ENCODE results near the gene C1R.

C1R gene

DNA sequence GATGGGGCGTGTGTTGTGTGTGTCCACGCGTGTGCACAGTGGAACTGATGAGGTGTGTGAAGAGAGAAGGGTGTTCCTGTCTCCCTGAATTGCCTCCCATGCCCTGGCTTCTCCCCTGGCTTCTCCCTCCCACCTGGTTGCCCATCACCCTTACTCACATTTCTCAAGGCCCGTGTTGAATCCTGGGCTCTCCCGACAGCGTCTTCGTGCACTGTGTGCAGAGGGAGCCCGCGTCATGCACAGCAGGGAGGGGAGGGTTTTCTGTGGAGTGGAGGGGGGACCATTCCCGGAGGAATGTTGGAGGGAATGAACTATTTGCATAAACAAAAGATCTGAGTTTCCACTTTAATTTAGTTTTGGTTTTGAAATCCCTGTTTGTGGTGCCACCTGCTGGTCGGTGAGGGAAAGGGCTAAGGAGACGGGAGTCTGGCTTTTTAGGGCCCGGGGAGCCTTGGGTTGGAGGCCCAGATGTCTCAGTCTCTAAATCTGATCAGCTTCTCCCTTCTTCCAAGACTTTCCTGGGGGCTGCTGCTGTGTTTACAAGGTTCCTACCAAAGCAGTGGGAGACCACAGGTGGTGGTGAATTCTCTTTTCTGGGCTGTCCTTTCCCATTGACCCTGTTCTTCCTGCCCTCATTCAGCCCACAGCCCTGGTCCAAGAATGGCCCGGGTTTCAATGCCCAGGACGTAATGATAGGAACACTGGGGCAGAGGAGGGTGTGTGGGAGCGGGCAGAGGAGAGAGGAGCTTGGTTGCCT is at the start of gene C1R:
C1R (minus strand) TSS at position 217 of the 757 bp plus-strand sequence; CDS start at position 160, 57 bp downstream.
- Mint-ChIP-seq H3K27ac (no peak within 1 kb of the TSS), H3K36me3 (no peaks in the 10 kb centered on the region), H3K9me3 (no peaks in the 10 kb centered on the region), H3K4me3 (peak within 1 kb of the TSS; percentile 88), H3K4me1 (peaks cover 5% of the 10 kb centered on the region), H3K27me3 (peaks cover 5% of the 10 kb centered on the region)
- peak; percentile 50 to 58 for DNase-seq (ENCODE audit: low spot score in 2 of 2)
- peak; percentile 58 for ATAC-seq (ENCODE audit: low read depth)

GRCh38 chr12:7141351-7142005 is 49.2 kb upstream of the C1R start:
- peaks cover 3% of the 10 kb centered on the region for H3K4me1 Mint-ChIP-seq
- H3K27ac Mint-ChIP-seq = no peak overlapping the region
- ATAC-seq (ENCODE audit: low read depth) (no peak), DNase-seq (ENCODE audit: low spot score in 2 of 2) (no peak)
- no peaks in the 10 kb centered on the region for H3K27me3 Mint-ChIP-seq
- H3K9me3 Mint-ChIP-seq = no peaks in the 10 kb centered on the region
- no peak overlapping the region for H3K4me3 Mint-ChIP-seq
- peaks cover 37% of the 10 kb centered on the region for H3K36me3 Mint-ChIP-seq

DNA sequence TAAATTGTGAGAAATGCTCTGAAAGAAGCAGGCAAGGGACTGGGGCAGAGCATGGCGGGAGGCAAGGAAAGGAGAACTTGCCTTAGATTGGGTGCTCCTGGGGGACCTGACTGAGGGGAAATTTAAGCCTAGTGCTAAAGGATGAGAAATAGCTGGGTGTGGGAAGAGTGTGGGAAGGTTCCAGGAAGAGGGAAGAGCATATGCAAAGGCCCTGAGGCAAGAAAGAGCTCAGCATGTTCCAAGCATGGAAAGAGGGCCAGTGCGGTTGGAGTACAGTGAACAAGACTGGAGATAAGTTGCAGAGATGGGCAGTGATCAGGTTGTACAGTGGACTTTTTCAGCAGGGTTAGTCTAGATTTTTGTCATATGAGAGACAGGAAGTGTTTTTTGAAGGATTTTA is 47.0 kb upstream of the C1R start:
- Mint-ChIP-seq H3K36me3 (peaks cover 45% of the 10 kb centered on the region), H3K4me1 (peaks cover 3% of the 10 kb centered on the region), H3K4me3 (no peak overlapping the region), H3K9me3 (no peaks in the 10 kb centered on the region), H3K27ac (no peak overlapping the region), H3K27me3 (no peaks in the 10 kb centered on the region)
- DNase-seq (ENCODE audit: low spot score in 2 of 2) (no peak), ATAC-seq (ENCODE audit: low read depth) (no peak)

- no peaks in the 10 kb centered on the region for H3K9me3 Mint-ChIP-seq
- H3K27ac Mint-ChIP-seq = no peak overlapping the region
- H3K27me3 Mint-ChIP-seq = no peaks in the 10 kb centered on the region
- H3K4me1 Mint-ChIP-seq = peaks cover 3% of the 10 kb centered on the region
- no peak overlapping the region for H3K4me3 Mint-ChIP-seq
- no peak for DNase-seq (ENCODE audit: low spot score in 2 of 2)
- H3K36me3 Mint-ChIP-seq = peaks cover 42% of the 10 kb centered on the region
- no peak for ATAC-seq (ENCODE audit: low read depth)
Observed at GRCh38 chr12:7137908-7138307, 45.7 kb upstream of the C1R start.

DNA sequence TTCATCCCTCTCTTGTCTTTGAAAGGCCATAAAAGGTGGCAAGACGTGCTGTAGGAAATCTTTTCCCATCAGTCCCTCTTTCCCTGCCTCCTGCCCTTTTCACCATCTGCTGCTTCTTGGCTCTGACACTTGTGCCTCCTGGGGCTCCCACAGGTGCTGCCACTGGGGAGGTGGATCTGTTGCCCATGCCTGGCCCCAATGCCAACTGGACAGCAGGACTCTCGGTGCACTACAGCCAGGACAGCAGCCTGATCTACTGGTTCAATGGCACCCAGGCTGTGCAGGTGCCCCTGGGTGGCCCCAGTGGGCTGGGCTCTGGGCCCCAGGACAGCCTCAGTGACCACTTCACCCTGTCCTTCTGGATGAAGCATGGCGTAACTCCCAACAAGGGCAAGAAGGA is 44.4 kb upstream of the C1R start:
- Mint-ChIP-seq H3K27ac (no peak overlapping the region), H3K4me3 (no peak overlapping the region), H3K9me3 (no peaks in the 10 kb centered on the region), H3K36me3 (peaks cover 34% of the 10 kb centered on the region), H3K27me3 (no peaks in the 10 kb centered on the region), H3K4me1 (peaks cover 12% of the 10 kb centered on the region)
- DNase-seq (ENCODE audit: low spot score in 2 of 2) (no peak), ATAC-seq (ENCODE audit: low read depth) (no peak)

GRCh38 chr12:7136071-7136470 is 43.8 kb upstream of the C1R start:
- H3K27me3 Mint-ChIP-seq = no peaks in the 10 kb centered on the region
- H3K4me3 Mint-ChIP-seq = no peak overlapping the region
- DNase-seq (ENCODE audit: low spot score in 2 of 2) (no peak), ATAC-seq (ENCODE audit: low read depth) (no peak)
- no peak overlapping the region for H3K27ac Mint-ChIP-seq
- no peaks in the 10 kb centered on the region for H3K9me3 Mint-ChIP-seq
- peaks cover 31% of the 10 kb centered on the region for H3K36me3 Mint-ChIP-seq
- peaks cover 18% of the 10 kb centered on the region for H3K4me1 Mint-ChIP-seq

DNA sequence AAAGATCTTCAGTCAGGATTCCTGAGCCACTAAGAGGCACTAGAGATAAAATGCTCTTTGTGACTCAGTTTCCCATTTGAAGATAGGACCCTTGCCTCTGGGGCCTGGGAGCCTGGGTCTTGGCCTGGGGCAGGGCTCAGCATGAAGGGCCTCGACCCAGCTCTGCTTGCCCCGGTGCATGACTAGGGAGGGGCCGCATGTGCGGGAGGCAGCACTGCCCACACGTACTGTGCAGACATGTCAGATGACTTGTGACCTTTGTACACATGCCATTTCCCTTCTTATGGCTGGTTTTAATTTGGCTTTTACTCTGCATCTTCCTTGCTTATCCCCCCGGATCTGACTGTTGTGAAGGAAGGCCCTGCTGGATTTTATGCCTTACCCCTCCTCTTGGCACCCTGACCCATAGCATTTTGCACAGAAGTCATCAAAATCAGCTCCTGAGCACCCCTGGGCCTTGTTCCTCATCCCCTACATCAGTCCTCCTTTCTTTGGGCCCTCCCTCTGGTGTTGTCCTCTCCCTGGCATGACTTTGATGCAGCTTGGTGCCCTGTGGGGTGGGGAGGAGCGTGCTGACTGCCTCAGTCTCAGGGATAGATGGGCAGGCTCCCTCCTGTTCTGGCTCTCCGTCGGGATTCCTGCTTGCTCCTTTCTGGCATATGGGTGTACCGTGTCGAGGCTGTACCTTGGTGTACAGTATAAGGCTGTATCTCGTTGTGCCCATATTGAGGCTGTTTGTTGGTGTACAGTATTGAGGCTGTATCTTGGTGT is 42.3 kb upstream of the C1R start:
- Mint-ChIP-seq H3K27me3 (no peaks in the 10 kb centered on the region), H3K36me3 (peaks cover 28% of the 10 kb centered on the region), H3K4me3 (no peak overlapping the region)

GRCh38 chr12:7131502-7131866 is 39.2 kb upstream of the C1R start:
- Mint-ChIP-seq H3K4me3 (peak overlapping the region; percentile 95), H3K4me1 (peaks cover 24% of the 10 kb centered on the region), H3K27ac (peak overlapping the region; percentile 54), H3K36me3 (peaks cover 14% of the 10 kb centered on the region), H3K27me3 (no peaks in the 10 kb centered on the region), H3K9me3 (no peaks in the 10 kb centered on the region)
- DNase-seq (ENCODE audit: low spot score in 2 of 2) (no peak), ATAC-seq (ENCODE audit: low read depth) (no peak)

More for the DNA sequence above, 42.3 kb upstream of the C1R start:
- DNase-seq (ENCODE audit: low spot score in 2 of 2) = no peak
- ATAC-seq (ENCODE audit: low read depth) = no peak
- Mint-ChIP-seq H3K4me1 (peaks cover 24% of the 10 kb centered on the region), H3K27ac (no peak overlapping the region), H3K9me3 (no peaks in the 10 kb centered on the region)

- no peaks in the 10 kb centered on the region for H3K27me3 Mint-ChIP-seq
- no peaks in the 10 kb centered on the region for H3K9me3 Mint-ChIP-seq
- H3K36me3 Mint-ChIP-seq = peaks cover 10% of the 10 kb centered on the region
- peaks cover 24% of the 10 kb centered on the region for H3K4me1 Mint-ChIP-seq
- DNase-seq (ENCODE audit: low spot score in 2 of 2) (peak in 1 of 2 donors; percentile 37), ATAC-seq (ENCODE audit: low read depth) (peak; percentile 16)
- peak overlapping the region; percentile 95 for H3K4me3 Mint-ChIP-seq
- H3K27ac Mint-ChIP-seq = peak overlapping the region; percentile 54
Observed at GRCh38 chr12:7130701-7131501, 38.7 kb upstream of the C1R start.

DNA sequence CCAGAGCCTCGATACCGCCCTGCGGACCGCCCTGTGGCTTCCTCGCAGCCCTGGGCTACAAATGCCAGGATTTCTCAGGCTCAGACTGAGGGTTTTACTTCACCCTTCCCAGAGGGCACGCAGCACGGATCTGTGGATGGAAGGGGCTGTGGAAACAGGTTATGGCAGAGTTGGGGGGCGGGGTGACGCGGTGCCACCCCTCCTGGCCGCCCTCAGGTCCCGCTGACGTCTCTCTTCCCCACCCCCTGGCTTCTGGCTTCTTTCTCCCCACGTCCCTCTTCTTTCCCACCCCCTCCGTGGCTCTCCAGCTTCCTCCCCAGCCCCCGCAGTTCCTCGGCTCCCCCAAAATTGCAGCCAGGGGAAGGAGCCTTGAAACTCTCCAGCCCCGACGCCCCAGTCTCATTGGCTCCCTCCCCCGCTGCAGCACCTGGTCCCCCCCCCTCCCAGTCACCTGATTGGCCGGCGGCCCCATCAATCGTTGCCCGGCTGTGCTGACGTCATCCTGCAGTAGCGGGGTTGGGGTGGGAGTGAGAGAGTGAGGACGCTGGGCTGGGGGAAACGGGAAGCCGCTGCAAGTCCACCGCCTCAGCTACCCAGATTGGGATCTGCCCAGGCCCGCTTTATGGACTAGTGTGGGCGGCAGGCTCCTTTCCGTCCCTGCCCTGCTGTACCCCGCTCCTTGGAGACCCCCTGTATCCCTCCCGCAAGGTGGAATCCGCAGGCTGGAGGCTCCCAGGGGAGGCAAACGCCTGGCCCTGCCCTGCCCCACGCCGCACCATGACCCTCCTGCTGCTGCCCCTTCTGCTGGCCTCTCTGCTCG is 37.8 kb upstream of the C1R start, which contains the start of gene CLSTN3:
CLSTN3 (plus strand) TSS at position 500 of the 820 bp plus-strand sequence; CDS start at position 778, 278 bp downstream.
- DNase-seq (ENCODE audit: low spot score in 2 of 2) = peak; percentile 75 to 79
- H3K4me3 Mint-ChIP-seq = peak within 1 kb of the TSS; percentile 95
- H3K27ac Mint-ChIP-seq = peak within 1 kb of the TSS; percentile 54
- H3K4me1 Mint-ChIP-seq = peaks cover 24% of the 10 kb centered on the region
- no peaks in the 10 kb centered on the region for H3K9me3 Mint-ChIP-seq
- H3K27me3 Mint-ChIP-seq = no peaks in the 10 kb centered on the region
- ATAC-seq (ENCODE audit: low read depth) = peak; percentile 91
- H3K36me3 Mint-ChIP-seq = peaks cover 3% of the 10 kb centered on the region

DNA sequence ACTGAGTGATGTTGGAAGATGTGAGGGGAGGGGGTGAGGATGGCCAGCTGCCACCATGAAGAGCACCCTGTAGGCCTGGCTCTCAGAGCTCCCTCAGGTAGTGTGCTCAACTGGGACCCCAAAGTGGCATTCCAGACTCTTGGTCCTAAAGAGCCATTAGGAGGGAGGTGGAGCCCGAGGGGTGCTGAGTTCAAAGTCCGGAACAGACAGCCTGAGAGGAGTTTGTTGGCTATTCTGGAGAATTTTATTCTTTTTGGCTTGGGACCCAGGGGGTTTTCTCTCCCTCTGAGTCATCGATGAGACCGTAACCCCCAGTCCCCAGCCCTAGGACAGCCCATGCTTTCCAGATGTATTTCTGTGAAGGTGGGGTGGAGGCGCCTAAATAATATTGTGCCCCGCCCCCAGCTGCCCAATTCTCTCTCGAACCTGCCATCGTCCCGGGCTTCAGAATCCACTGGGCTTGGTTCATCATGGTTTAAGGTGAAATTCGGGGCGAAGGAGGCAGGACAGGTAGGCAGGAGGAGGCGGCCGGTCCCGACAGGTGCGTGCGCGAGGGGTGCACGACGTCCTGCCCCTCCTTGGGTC is 37.1 kb upstream of the C1R start:
- peaks cover 24% of the 10 kb centered on the region for H3K4me1 Mint-ChIP-seq
- ATAC-seq (ENCODE audit: low read depth) (no peak), DNase-seq (ENCODE audit: low spot score in 2 of 2) (no peak)
- H3K9me3 Mint-ChIP-seq = no peaks in the 10 kb centered on the region
- H3K36me3 Mint-ChIP-seq = no peaks in the 10 kb centered on the region
- peak overlapping the region; percentile 54 for H3K27ac Mint-ChIP-seq
- H3K27me3 Mint-ChIP-seq = no peaks in the 10 kb centered on the region
- peak overlapping the region; percentile 95 for H3K4me3 Mint-ChIP-seq

GRCh38 chr12:7128681-7129286 is 36.5 kb upstream of the C1R start, which contains the start of gene RBP5:
Gene RBP5 (minus strand): TSS chr12:7128889. CDS start chr12:7128775, 114 bp downstream.
- Mint-ChIP-seq H3K4me3 (peak within 1 kb of the TSS; percentile 95), H3K27me3 (no peaks in the 10 kb centered on the region), H3K4me1 (peaks cover 24% of the 10 kb centered on the region), H3K27ac (peak within 1 kb of the TSS; percentile 54), H3K36me3 (no peaks in the 10 kb centered on the region), H3K9me3 (no peaks in the 10 kb centered on the region)
- ATAC-seq (ENCODE audit: low read depth) (no peak), DNase-seq (ENCODE audit: low spot score in 2 of 2) (no peak)
